H1 (cell line): ENCODE measurements around the gene RREB1. TPM values are rescaled to one million over a fixed set of nuclear protein-coding genes. Genes with fewer than 3 reads are reported as not detected.

Experiments used
- CTCF ChIA-PET: fragments of 300-600 bp; sonication (Branson Sonifier 250); formaldehyde crosslinking; loops from one replicate; lab custom pipeline; 2021; ENCODE audit not compliant: partially characterized antibody; lab: Charles Lee
- POLR2A ChIA-PET: fragments of 300-600 bp; sonication (Branson Sonifier 250); formaldehyde crosslinking; loops from one replicate; lab custom pipeline; 2021; ENCODE audit warnings: inconsistent platforms; ENCODE audit not compliant: partially characterized antibody; lab: Charles Lee
- DNase-seq, 2 experiments: peaks; one replicate each; pipeline versions ENCODE4 v3.0.0 to v3.0.0-alpha.2; 2010 to 2022; ENCODE audit warnings: low spot score in 2 of 2, low read depth in 1 of 2, mixed read lengths in 1 of 2
- FAIRE-seq: peaks from 2 replicates; lab custom pipeline; 2011; peaks lifted over from hg19 to GRCh38; lab: Jason Lieb, UNC
- H2AFZ ChIP-seq: 2 replicates; pipeline ENCODE4 v1.8.1; 2012; ENCODE audit warnings: low read length, inconsistent platforms
- H2AK5ac ChIP-seq: 2 replicates; pipeline ENCODE4 v1.6.1; 2013; ENCODE audit warnings: low read depth, low read length
- H2BK120ac ChIP-seq: replicated peaks from 2 replicates; pipeline ENCODE3; 2013; ENCODE audit warnings: low read depth, low read length, inconsistent platforms
- H2BK12ac ChIP-seq: 2 replicates; pipeline ENCODE4 v1.6.1; 2013; ENCODE audit warnings: low read depth, low read length
- H2BK15ac ChIP-seq: 2 replicates; pipeline ENCODE4 v1.6.1; 2013; ENCODE audit warnings: low read length
- H2BK20ac ChIP-seq: 2 replicates; pipeline ENCODE4 v1.6.1; 2013; ENCODE audit warnings: low read length
- H2BK5ac ChIP-seq: 2 replicates; pipeline ENCODE4 v1.6.1; 2013; ENCODE audit warnings: low read depth, low read length
- H3K14ac ChIP-seq: 2 replicates; pipeline ENCODE4 v1.6.1; 2013; ENCODE audit warnings: inconsistent platforms; ENCODE audit not compliant: insufficient read length
- H3K18ac ChIP-seq: 2 replicates; pipeline ENCODE4 v1.6.1; 2013; ENCODE audit warnings: low read length; ENCODE audit errors: extremely low read depth
- H3K23ac ChIP-seq: 2 replicates; pipeline ENCODE4 v1.6.1; 2013; ENCODE audit warnings: inconsistent platforms; ENCODE audit not compliant: insufficient read length
- H3K23me2 ChIP-seq: 2 replicates; pipeline ENCODE4 v1.6.1; 2013; ENCODE audit warnings: low read depth, low read length
- H3K27ac ChIP-seq: 2 replicates; pipeline ENCODE4 v1.6.1; 2011; ENCODE audit warnings: low read depth, low read length, inconsistent platforms
- H3K27me3 ChIP-seq, 4 experiments: replicated peaks in 1 of 4; 1 replicate in 1 of 4; 2 replicates in 3 of 4; pipeline versions ENCODE4 v1.6.1 to v1.8.1; 2011 to 2013; ENCODE audit warnings: low read length in 3 of 4, mild to moderate bottlenecking in 3 of 4, inconsistent platforms in 2 of 4, mixed read lengths in 2 of 4, moderate library complexity in 1 of 4; ENCODE audit not compliant: control insufficient read depth in 3 of 4, insufficient read depth in 3 of 4; ENCODE audit errors: extremely low read depth in 1 of 4
- H3K36me3 ChIP-seq, 4 experiments: 2 replicates each; pipeline versions ENCODE4 v1.6.1 to v1.8.1; 2011 to 2013; ENCODE audit warnings: mild to moderate bottlenecking in 4 of 4, low read length in 3 of 4, moderate library complexity in 2 of 4, control low read depth in 1 of 4, inconsistent platforms in 1 of 4; ENCODE audit not compliant: insufficient read depth in 4 of 4, control insufficient read depth in 2 of 4
- H3K4ac ChIP-seq: replicated peaks from 2 replicates; pipeline ENCODE3; 2013; ENCODE audit warnings: low read length, low read depth, mixed read lengths, inconsistent platforms; ENCODE audit not compliant: insufficient read length
- H3K4me1 ChIP-seq, 4 experiments: replicated peaks in 1 of 4; 1 replicate in 1 of 4; 2 replicates in 3 of 4; pipeline versions ENCODE4 v1.6.1 to v1.8.1; 2011 to 2013; ENCODE audit warnings: low read length in 3 of 4, inconsistent platforms in 2 of 4, mixed read lengths in 1 of 4; ENCODE audit not compliant: insufficient read depth in 4 of 4, control insufficient read depth in 3 of 4
- H3K4me2 ChIP-seq, 2 experiments: 2 replicates each; pipeline versions ENCODE4 v1.6.1 to v1.8.1; 2011 to 2013; ENCODE audit warnings: low read depth in 2 of 2, low read length in 2 of 2, control low read depth in 1 of 2, inconsistent platforms in 1 of 2, mild to moderate bottlenecking in 1 of 2; ENCODE audit not compliant: insufficient read depth in 1 of 2
- H3K4me3 ChIP-seq, 4 experiments: fragments of 200-600, 300-600 bp in 1 of 4; sonication (generic), shearing (Covaris generic), sonication (Bioruptor Twin) in 1 of 4; 2 replicates each; pipeline versions ENCODE4 v1.5.1 to v1.8.1; 2011 to 2016; ENCODE audit warnings: low read length in 4 of 4, low read depth in 3 of 4, control low read depth in 2 of 4, inconsistent platforms in 2 of 4, mild to moderate bottlenecking in 2 of 4, mixed read lengths in 1 of 4, moderate library complexity in 1 of 4; ENCODE audit not compliant: insufficient read depth in 2 of 4; ENCODE audit errors: extremely low read depth in 1 of 4
- H3K56ac ChIP-seq: replicated peaks from 2 replicates; pipeline ENCODE3; 2013; ENCODE audit warnings: low read depth, mild to moderate bottlenecking, mixed read lengths, low read length, inconsistent platforms; ENCODE audit not compliant: insufficient read length
- H3K79me1 ChIP-seq: 2 replicates; pipeline ENCODE4 v1.6.1; 2013; ENCODE audit warnings: low read depth, low read length, control low read depth
- H3K79me2 ChIP-seq, 2 experiments: 2 replicates each; pipeline versions ENCODE4 v1.6.1 to v1.8.1; 2012 to 2013; ENCODE audit warnings: low read length in 2 of 2, mild to moderate bottlenecking in 2 of 2, inconsistent platforms in 1 of 2; ENCODE audit not compliant: insufficient read depth in 2 of 2, control insufficient read depth in 1 of 2
- H3K9ac ChIP-seq, 4 experiments: replicated peaks in 1 of 4; 1 replicate in 1 of 4; 2 replicates in 3 of 4; pipeline versions ENCODE4 v1.6.1 to v1.8.1; 2011 to 2013; ENCODE audit warnings: low read depth in 3 of 4, low read length in 3 of 4, control low read depth in 2 of 4, mild to moderate bottlenecking in 2 of 4, moderate library complexity in 2 of 4, inconsistent platforms in 1 of 4; ENCODE audit errors: extremely low read depth in 1 of 4
- H3K9me3 ChIP-seq, 2 experiments: 2 replicates each; pipeline versions ENCODE4 v1.6.1 to v1.8.1; 2012 to 2013; ENCODE audit warnings: mild to moderate bottlenecking in 2 of 2, moderate library complexity in 2 of 2, control low read depth in 1 of 2, inconsistent platforms in 1 of 2, low read depth in 1 of 2, low read length in 1 of 2, mixed read lengths in 1 of 2; ENCODE audit not compliant: insufficient read depth in 2 of 2
- H4K20me1 ChIP-seq, 2 experiments: replicated peaks in 1 of 2; 2 replicates each; pipeline versions ENCODE3 to v1.8.1; 2011 to 2013; ENCODE audit warnings: inconsistent platforms in 2 of 2, low read length in 2 of 2, mild to moderate bottlenecking in 1 of 2; ENCODE audit not compliant: insufficient read depth in 2 of 2, control insufficient read depth in 1 of 2
- H4K5ac ChIP-seq: 2 replicates; pipeline ENCODE4 v1.6.1; 2013; ENCODE audit warnings: low read length, low read depth, mixed read lengths, inconsistent platforms; ENCODE audit not compliant: insufficient read length
- H4K8ac ChIP-seq: 2 replicates; pipeline ENCODE4 v1.8.0; 2013; ENCODE audit warnings: mild to moderate bottlenecking, moderate library complexity, low read length, inconsistent platforms; ENCODE audit not compliant: insufficient read depth; ENCODE audit errors: extremely low read depth
- H4K91ac ChIP-seq: replicated peaks from 2 replicates; pipeline ENCODE3; 2013; ENCODE audit warnings: low read length, mixed read lengths, inconsistent platforms; ENCODE audit not compliant: insufficient read length
- CEBPB ChIP-seq: IDR thresholded peaks from 2 replicates; pipeline ENCODE4 v1.6.1; 2012; ENCODE audit warnings: low read depth, low read length
- CHD2 ChIP-seq: IDR thresholded peaks from 2 replicates; pipeline ENCODE4 v1.6.1; 2012; ENCODE audit warnings: low read length, improper control_type of control experiment
- FOSL1 ChIP-seq: IDR thresholded peaks from 2 replicates; pipeline ENCODE4 v1.6.1; 2011; ENCODE audit warnings: mild to moderate bottlenecking, low read depth, low read length, moderate library complexity; ENCODE audit not compliant: insufficient read depth
- KDM1A ChIP-seq: fragments of 200-600, 300-600 bp; sonication (generic); IDR thresholded peaks from 2 replicates; pipeline ENCODE4 v1.7.1; 2016; ENCODE audit warnings: mild to moderate bottlenecking, low read length, borderline replicate concordance
- RAD21 ChIP-seq, 2 experiments: IDR thresholded peaks in 1 of 2; conservative IDR thresholded peaks in 1 of 2; 2 replicates each; pipeline ENCODE4 v1.6.1; 2011; ENCODE audit warnings: low read depth in 2 of 2, low read length in 2 of 2, improper control_type of control experiment in 1 of 2, inconsistent platforms in 1 of 2, mild to moderate bottlenecking in 1 of 2, moderate library complexity in 1 of 2
- RFX5 ChIP-seq: IDR thresholded peaks from 2 replicates; pipeline ENCODE4 v1.6.1; 2011; ENCODE audit warnings: low read depth, low read length, improper control_type of control experiment, borderline replicate concordance
- SAP30 ChIP-seq: fragments of 300-600 bp; sonication (generic); IDR thresholded peaks from 2 replicates; pipeline ENCODE4 v1.7.1; 2012; ENCODE audit warnings: low read length, moderate library complexity, mild to moderate bottlenecking, inconsistent platforms; ENCODE audit not compliant: insufficient read depth, insufficient replicate concordance
- TAF1 ChIP-seq: IDR thresholded peaks from 2 replicates; pipeline ENCODE4 v1.6.1; 2011; ENCODE audit warnings: mild to moderate bottlenecking, low read depth, low read length
- TAF7 ChIP-seq: optimal IDR thresholded peaks from 2 replicates; pipeline ENCODE3; 2011; ENCODE audit warnings: low read depth, mild to moderate bottlenecking, inconsistent platforms, low read length, moderate library complexity, borderline replicate concordance
- TBP ChIP-seq: IDR thresholded peaks from 2 replicates; pipeline ENCODE4 v1.6.1; 2011; ENCODE audit warnings: low read depth, low read length, improper control_type of control experiment
- TEAD4 ChIP-seq: IDR thresholded peaks from 2 replicates; pipeline ENCODE4 v1.6.1; 2012; ENCODE audit warnings: low read depth, low read length, inconsistent platforms, mixed read lengths
- WGBS, 2 experiments: shearing (Covaris generic) in 1 of 2; methylation state at CpG; one replicate each; pipeline versions ENCODE4 v1.1.6 to v1.1.7; 2013 to 2015; ENCODE audit warnings: low lambda C conversion rate in 2 of 2, mixed read lengths in 2 of 2, inconsistent platforms in 1 of 2, low coverage in 1 of 2, missing lambda C conversion rate in 1 of 2; ENCODE audit not compliant: insufficient replicate concordance in 2 of 2, insufficient coverage in 1 of 2, insufficient read length in 1 of 2; ENCODE audit errors: extremely low coverage in 1 of 2, missing lambda C conversion rate in 1 of 2; 5-methylcytosine and 5-hydroxymethylcytosine counted together
- polyA plus RNA-seq, 7 experiments: library from polyadenylated mRNA; depleted of rRNA in 3 of 7; stranded (reverse) in 5 of 7; unstranded in 2 of 7; fragments of >200 nt in 5 of 7; fragments of 200-250 nt in 2 of 7; gene quantifications; 1 replicate in 5 of 7; 2 replicates in 1 of 7; 4 replicates in 1 of 7; pipeline versions ENCODE4 v1.2.1 to v1.2.3, GENCODE V29; 2011 to 2013; ENCODE audit warnings: missing spikeins in 2 of 7, mixed read lengths in 2 of 7
- total RNA-seq: library from RNA; stranded (reverse); fragmentation: NEBNext Ultra II Directional; extraction: Animal tissue kit (Norgen Biotek cat#: 25700); gene quantifications from 2 replicates; pipeline ENCODE4 v1.2.1, GENCODE V29; 2021
- TF ChIP-seq, protein P1 (sequence below): IDR thresholded peaks from 2 replicates; pipeline ENCODE4 v1.6.1; 2011; ENCODE audit warnings: low read length, improper control_type of control experiment

The RREB1 gene
- total and polyA plus RNA-seq, 2 of the 8 experiments (the other 6 are each of a cell fraction or from before 2014, with no cell fraction given), result 3.9 to 34.7 TPM

DNA sequence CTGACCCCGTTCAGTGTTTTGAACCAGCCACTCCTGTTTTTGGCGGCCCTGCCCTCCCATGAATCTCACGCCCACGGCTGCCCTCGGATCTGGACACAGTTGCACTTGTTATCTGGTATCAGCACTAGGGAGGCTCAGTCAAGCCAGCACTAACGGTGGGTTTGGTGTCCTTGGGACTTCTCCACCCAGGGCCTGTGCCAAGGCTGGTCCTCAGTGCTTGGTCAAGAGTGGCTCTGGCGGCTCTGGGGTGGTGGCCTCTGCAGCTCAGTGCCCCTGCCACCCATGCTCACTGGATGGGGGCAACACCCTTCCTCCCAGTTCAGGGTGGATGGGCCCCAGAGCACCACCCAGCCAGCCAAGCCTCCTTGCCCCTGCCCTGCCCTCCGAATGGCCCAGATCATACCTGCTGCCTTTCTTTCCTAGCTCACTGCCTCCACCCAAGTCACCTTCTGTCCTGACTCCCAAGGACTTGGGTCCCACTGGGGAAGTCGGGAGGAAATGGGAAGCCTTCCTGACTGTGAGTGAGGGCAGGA lies 150.5 kb downstream of the RREB1 start:
- Histone ChIP-seq H2BK15ac (no peak overlapping the region), H2BK12ac (no peak overlapping the region), H3K9me3 (peaks cover 3 to 8% of the 10 kb centered on the region in 2 experiments; a peak in 3 of 4 replicates), H2BK120ac (no peak overlapping the region), H3K9ac (no peak overlapping the region), H3K79me2 (no peaks in the 10 kb centered on the region), H3K4me3 (no peak overlapping the region), H3K36me3 (no peaks in the 10 kb centered on the region), H3K79me1 (no peaks in the 10 kb centered on the region), H4K91ac (no peak overlapping the region), H2AK5ac (no peak overlapping the region), H3K4me1 (peaks cover 0 to 16% (median 11%) of the 10 kb centered on the region in 4 experiments; a peak in 6 of 7 replicates), H3K23ac (no peak overlapping the region), H3K23me2 (peaks cover 14% of the 10 kb centered on the region), H3K56ac (no peak overlapping the region), H3K27ac (no peak overlapping the region), H3K27me3 (no peaks in the 10 kb centered on the region), H3K4me2 (no peak overlapping the region), H3K18ac (no peak overlapping the region), H2BK20ac (no peak overlapping the region), H4K20me1 (no peaks in the 10 kb centered on the region), H4K5ac (no peak overlapping the region), H2BK5ac (0 out of 2 replicates have a peak overlapping the region, but pooled peaks have one; percentile 41), H3K14ac (no peak overlapping the region), H4K8ac (no peak overlapping the region), H2AFZ (no peak overlapping the region), H3K4ac (no peak overlapping the region)
- ChIA-PET POLR2A (no interaction called here), CTCF (interaction anchor here (0.6 to 6.4 kb wide), 3 partner anchors 13 to 495 kb away, joined by 3 to 55 read pairs (median 4); no protein-coding TSS in a partner anchor)
- DNase-seq (no peak), FAIRE-seq (no peak)
- WGBS, 2 experiments, result 79% methylated on average over 9 of the region's 9 CpGs; no CpG with 5 or more reads in 1 of the 2 experiments
- TF ChIP-seq, protein P1, sequence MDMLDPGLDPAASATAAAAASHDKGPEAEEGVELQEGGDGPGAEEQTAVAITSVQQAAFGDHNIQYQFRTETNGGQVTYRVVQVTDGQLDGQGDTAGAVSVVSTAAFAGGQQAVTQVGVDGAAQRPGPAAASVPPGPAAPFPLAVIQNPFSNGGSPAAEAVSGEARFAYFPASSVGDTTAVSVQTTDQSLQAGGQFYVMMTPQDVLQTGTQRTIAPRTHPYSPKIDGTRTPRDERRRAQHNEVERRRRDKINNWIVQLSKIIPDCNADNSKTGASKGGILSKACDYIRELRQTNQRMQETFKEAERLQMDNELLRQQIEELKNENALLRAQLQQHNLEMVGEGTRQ, result no peak
- TF ChIP-seq RAD21 (IDR thresholded peaks at IDR 0.05 in 1 of 2, conservative IDR thresholded peaks at IDR 0.05 in 1 of 2; ENCODE audit: low read depth in 2 of 2, low read length in 2 of 2) (no peak), FOSL1 (no peak), CEBPB (no peak), TAF7 (no peak), SAP30 (no peak), CHD2 (no peak), TBP (no peak), RFX5 (no peak), KDM1A (no peak), TAF1 (no peak), TEAD4 (no peak)
